H9 (cell line): ENCODE measurements around the gene CDC42EP4. TPM values are rescaled to one million over a fixed set of nuclear protein-coding genes. Genes with fewer than 3 reads are reported as not detected.
A peak's percentile ranks its signal among the peaks of the same experiment; 100 is the strongest.

Experiments used
- DNase-seq: peaks from one replicate; pipeline ENCODE4 v3.0.0-alpha.2; 2017
- H2AFZ ChIP-seq: one replicate; pipeline ENCODE4 v1.6.1; 2013; ENCODE audit warnings: mild to moderate bottlenecking, low read length, control low read depth, moderate library complexity
- H2AK5ac ChIP-seq: 2 replicates; pipeline ENCODE4 v1.6.1; 2013; ENCODE audit warnings: low read length, control low read depth, mixed read lengths; ENCODE audit not compliant: insufficient read length
- H2BK120ac ChIP-seq: one replicate; pipeline ENCODE4 v1.6.1; 2013; ENCODE audit warnings: low read depth, mild to moderate bottlenecking, low read length, control low read depth, inconsistent platforms; ENCODE audit not compliant: poor library complexity, severe bottlenecking
- H2BK12ac ChIP-seq: 2 replicates; pipeline ENCODE4 v1.6.1; 2013; ENCODE audit warnings: low read length, control low read depth, mixed read lengths, low read depth; ENCODE audit not compliant: insufficient read length
- H2BK15ac ChIP-seq: 2 replicates; pipeline ENCODE4 v1.6.1; 2013; ENCODE audit warnings: low read depth, low read length, control low read depth
- H2BK20ac ChIP-seq: one replicate; pipeline ENCODE4 v1.6.1; 2013; ENCODE audit warnings: low read depth, mild to moderate bottlenecking, low read length, control low read depth, inconsistent platforms; ENCODE audit not compliant: poor library complexity, severe bottlenecking
- H2BK5ac ChIP-seq: 2 replicates; pipeline ENCODE4 v1.6.1; 2013; ENCODE audit warnings: low read length, control low read depth, mixed read lengths; ENCODE audit not compliant: insufficient read length
- H3K14ac ChIP-seq: 2 replicates; pipeline ENCODE4 v1.6.1; 2013; ENCODE audit warnings: low read length, control low read depth; ENCODE audit not compliant: insufficient read depth
- H3K18ac ChIP-seq: 2 replicates; pipeline ENCODE4 v1.6.1; 2013; ENCODE audit warnings: low read depth, mild to moderate bottlenecking, mixed read lengths, low read length, control low read depth; ENCODE audit not compliant: insufficient read length
- H3K23ac ChIP-seq: 2 replicates; pipeline ENCODE4 v1.6.1; 2013; ENCODE audit warnings: low read length, control low read depth, mixed read lengths, low read depth; ENCODE audit not compliant: insufficient read length
- H3K23me2 ChIP-seq: 2 replicates; pipeline ENCODE4 v1.6.1; 2013; ENCODE audit warnings: low read depth, mild to moderate bottlenecking, mixed read lengths, low read length, control low read depth; ENCODE audit not compliant: insufficient read length, poor library complexity, severe bottlenecking
- H3K27ac ChIP-seq: 2 replicates; pipeline ENCODE4 v1.5.1; 2013; ENCODE audit warnings: low read length, control low read depth, mixed read lengths, low read depth; ENCODE audit not compliant: insufficient read length
- H3K27me3 ChIP-seq: 2 replicates; pipeline ENCODE4 v1.6.1; 2013; ENCODE audit warnings: low read length, control low read depth, inconsistent platforms; ENCODE audit not compliant: insufficient read depth
- H3K4ac ChIP-seq: 2 replicates; pipeline ENCODE4 v1.6.1; 2013; ENCODE audit warnings: low read depth, mild to moderate bottlenecking, control low read depth, inconsistent platforms, low read length, moderate library complexity
- H3K4me1 ChIP-seq: 2 replicates; pipeline ENCODE4 v1.6.1; 2013; ENCODE audit warnings: low read length, control low read depth, inconsistent platforms; ENCODE audit not compliant: insufficient read depth
- H3K4me2 ChIP-seq: 2 replicates; pipeline ENCODE4 v1.6.1; 2013; ENCODE audit warnings: low read length, control low read depth, mixed read lengths; ENCODE audit not compliant: insufficient read length, insufficient read depth
- H3K56ac ChIP-seq: 2 replicates; pipeline ENCODE4 v1.6.1; 2013; ENCODE audit warnings: low read depth, mild to moderate bottlenecking, mixed read lengths, low read length, control low read depth; ENCODE audit not compliant: insufficient read length
- H3K79me1 ChIP-seq: 2 replicates; pipeline ENCODE4 v1.6.1; 2013; ENCODE audit warnings: low read depth, mild to moderate bottlenecking, moderate library complexity, low read length, control low read depth, inconsistent platforms; ENCODE audit not compliant: insufficient read depth, poor library complexity, severe bottlenecking
- H3K79me2 ChIP-seq: 2 replicates; pipeline ENCODE4 v1.6.1; 2013; ENCODE audit warnings: low read length, control low read depth, inconsistent platforms; ENCODE audit not compliant: insufficient read depth
- H3K9ac ChIP-seq: 2 replicates; pipeline ENCODE4 v1.6.1; 2013; ENCODE audit warnings: low read length, control low read depth, mixed read lengths; ENCODE audit not compliant: insufficient read length; ENCODE audit errors: extremely low read depth
- H3K9me3 ChIP-seq: one replicate; pipeline ENCODE4 v1.6.1; 2013; ENCODE audit warnings: low read depth, low read length, inconsistent platforms; ENCODE audit not compliant: control insufficient read depth
- H3T11ph ChIP-seq: one replicate; pipeline ENCODE4 v1.6.1; 2013; ENCODE audit warnings: mild to moderate bottlenecking, low read length, control low read depth, inconsistent platforms
- H4K20me1 ChIP-seq: one replicate; pipeline ENCODE4 v1.6.1; 2013; ENCODE audit not compliant: control insufficient read depth, insufficient read length, insufficient read depth
- H4K5ac ChIP-seq: 2 replicates; pipeline ENCODE4 v1.6.1; 2013; ENCODE audit warnings: low read depth, mild to moderate bottlenecking, mixed read lengths, low read length, control low read depth; ENCODE audit not compliant: insufficient read length
- H4K8ac ChIP-seq: replicated peaks from 2 replicates; pipeline ENCODE4 v1.6.1; 2013; ENCODE audit warnings: low read length, control low read depth, mixed read lengths, low read depth; ENCODE audit not compliant: insufficient read length
- H4K91ac ChIP-seq: 2 replicates; pipeline ENCODE4 v1.6.1; 2013; ENCODE audit warnings: low read depth, mild to moderate bottlenecking, moderate library complexity, mixed read lengths, low read length, control low read depth; ENCODE audit not compliant: insufficient read length
- H3K27ac Mint-ChIP-seq, 3 experiments: 2 replicates in 2 of 3; 3 replicates in 1 of 3; pipeline ENCODE4 v1.8.0; 2020 to 2021; ENCODE audit warnings: mixed read lengths in 3 of 3, mild to moderate bottlenecking in 1 of 3, moderate library complexity in 1 of 3
- H3K27me3 Mint-ChIP-seq: 2 replicates; pipeline ENCODE4 v1.8.0; 2021; ENCODE audit warnings: low read depth, mild to moderate bottlenecking, moderate library complexity, mixed read lengths
- H3K36me3 Mint-ChIP-seq, 3 experiments: 2 replicates in 2 of 3; 3 replicates in 1 of 3; pipeline ENCODE4 v1.8.0; 2020 to 2021; ENCODE audit warnings: low read depth in 3 of 3, mixed read lengths in 3 of 3; ENCODE audit not compliant: insufficient read depth in 1 of 3
- H3K4me1 Mint-ChIP-seq, 2 experiments: 2 replicates each; pipeline ENCODE4 v1.8.0; 2020; ENCODE audit warnings: mixed read lengths in 2 of 2
- H3K4me3 Mint-ChIP-seq, 2 experiments: 2 replicates in 1 of 2; 3 replicates in 1 of 2; pipeline ENCODE4 v1.8.0; 2020 to 2021; ENCODE audit warnings: mild to moderate bottlenecking in 2 of 2, mixed read lengths in 2 of 2, moderate library complexity in 1 of 2
- H3K9me3 Mint-ChIP-seq, 2 experiments: 2 replicates in 1 of 2; 3 replicates in 1 of 2; pipeline ENCODE4 v1.8.0; 2020; ENCODE audit warnings: mild to moderate bottlenecking in 2 of 2, mixed read lengths in 2 of 2, moderate library complexity in 1 of 2
- WGBS: extraction: QIAGEN DNeasy Blood & Tissue Kit; methylation state at CpG from one replicate; pipeline ENCODE4 v1.1.7; 2013; ENCODE audit warnings: missing lambda C conversion rate, low lambda C conversion rate, mixed read lengths; ENCODE audit not compliant: insufficient read length; ENCODE audit errors: extremely low coverage; 5-methylcytosine and 5-hydroxymethylcytosine counted together
- total RNA-seq: library from RNA; stranded (reverse); gene quantifications from 2 replicates; pipeline ENCODE4 v1.2.1, GENCODE V29; 2021
- TF ChIP-seq, protein P1 (sequence below): fragments of 200-600 bp; sonication (generic); conservative IDR thresholded peaks from 3 replicates; pipeline ENCODE4 v1.8.0; 2021; ENCODE audit warnings: antibody characterized with exemption, mild to moderate bottlenecking

Gene CDC42EP4
- total RNA-seq, 1 experiment from 2014 or later: 27.1 TPM

DNA sequence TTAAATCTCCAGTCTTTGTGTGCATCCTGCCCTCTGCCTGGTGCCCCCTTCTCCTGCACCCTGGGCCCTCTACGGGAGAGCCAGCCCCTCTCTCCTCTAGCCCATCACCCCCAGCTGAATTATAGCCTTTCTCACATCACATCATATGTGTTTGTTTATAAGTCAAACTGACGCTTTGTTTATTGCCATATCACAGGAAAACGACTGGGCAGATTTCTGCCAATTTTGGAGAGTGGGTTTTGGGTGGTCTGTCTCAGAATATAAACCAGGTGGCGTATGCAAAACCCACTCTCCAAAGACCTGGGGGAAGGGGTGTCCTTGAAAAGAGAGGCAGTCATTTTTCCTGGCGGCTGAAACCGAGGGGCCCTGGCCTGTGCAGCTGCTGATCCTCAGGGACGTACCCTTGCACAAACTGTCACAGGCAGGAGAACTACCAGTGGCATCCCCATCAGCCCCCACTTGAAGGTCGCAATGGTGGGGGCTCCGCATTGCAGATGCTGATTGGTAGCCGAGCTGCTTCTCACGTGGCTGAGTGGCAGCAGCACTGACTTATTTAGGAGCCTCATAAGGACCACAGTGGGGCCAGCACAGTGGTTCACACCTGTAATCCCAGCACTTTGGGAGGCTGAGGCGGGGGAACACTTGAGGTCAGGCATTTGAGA lies 34.8 kb upstream of the CDC42EP4 start:
- Histone ChIP-seq H3K4me2 (no peak overlapping the region), H3T11ph (no peak overlapping the region), H3K79me1 (no peaks in the 10 kb centered on the region), H2BK120ac (no peak overlapping the region), H3K9me3 (no peaks in the 10 kb centered on the region), H2BK5ac (no peak overlapping the region), H4K20me1 (no peaks in the 10 kb centered on the region), H3K4ac (no peak overlapping the region), H3K79me2 (no peaks in the 10 kb centered on the region), H3K18ac (no peak overlapping the region), H2BK20ac (no peak overlapping the region), H4K5ac (no peak overlapping the region), H3K14ac (no peak overlapping the region), H3K4me1 (peaks cover 8% of the 10 kb centered on the region), H3K27ac (no peak overlapping the region), H2AK5ac (no peak overlapping the region), H4K91ac (no peak overlapping the region), H2AFZ (no peak overlapping the region), H4K8ac (no peak overlapping the region), H3K56ac (no peak overlapping the region), H3K23me2 (peaks cover 4% of the 10 kb centered on the region), H3K9ac (no peak overlapping the region), H3K27me3 (no peaks in the 10 kb centered on the region), H2BK12ac (no peak overlapping the region), H2BK15ac (no peak overlapping the region), H3K23ac (no peak overlapping the region)
- Mint-ChIP-seq H3K36me3 (peaks cover 0 to 12% (median 0%) of the 10 kb centered on the region in 3 experiments; a peak in 3 of 7 replicates), H3K27me3 (no peaks in the 10 kb centered on the region; the same call in none of the 2 replicates), H3K4me3 (no peak overlapping the region; a peak in 1 of 5 replicates), H3K4me1 (peaks cover 59 to 63% of the 10 kb centered on the region in 2 experiments), H3K27ac (peak overlapping the region in 1 of 3 experiments; percentile 87; a peak in 2 of 7 replicates), H3K9me3 (no peaks in the 10 kb centered on the region)
- TF ChIP-seq, protein P1, sequence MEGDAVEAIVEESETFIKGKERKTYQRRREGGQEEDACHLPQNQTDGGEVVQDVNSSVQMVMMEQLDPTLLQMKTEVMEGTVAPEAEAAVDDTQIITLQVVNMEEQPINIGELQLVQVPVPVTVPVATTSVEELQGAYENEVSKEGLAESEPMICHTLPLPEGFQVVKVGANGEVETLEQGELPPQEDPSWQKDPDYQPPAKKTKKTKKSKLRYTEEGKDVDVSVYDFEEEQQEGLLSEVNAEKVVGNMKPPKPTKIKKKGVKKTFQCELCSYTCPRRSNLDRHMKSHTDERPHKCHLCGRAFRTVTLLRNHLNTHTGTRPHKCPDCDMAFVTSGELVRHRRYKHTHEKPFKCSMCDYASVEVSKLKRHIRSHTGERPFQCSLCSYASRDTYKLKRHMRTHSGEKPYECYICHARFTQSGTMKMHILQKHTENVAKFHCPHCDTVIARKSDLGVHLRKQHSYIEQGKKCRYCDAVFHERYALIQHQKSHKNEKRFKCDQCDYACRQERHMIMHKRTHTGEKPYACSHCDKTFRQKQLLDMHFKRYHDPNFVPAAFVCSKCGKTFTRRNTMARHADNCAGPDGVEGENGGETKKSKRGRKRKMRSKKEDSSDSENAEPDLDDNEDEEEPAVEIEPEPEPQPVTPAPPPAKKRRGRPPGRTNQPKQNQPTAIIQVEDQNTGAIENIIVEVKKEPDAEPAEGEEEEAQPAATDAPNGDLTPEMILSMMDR: no peak
- no peak for DNase-seq
- no CpG with 5 or more reads among the region's 12 CpGs for WGBS
